ENCODE measurements around the gene TCHH. TPM values are rescaled to one million over a fixed set of nuclear protein-coding genes. Genes with fewer than 3 reads are reported as not detected.

Gene TCHH
- total RNA-seq, 2 donors from 2014 or later, result not detected

DNA sequence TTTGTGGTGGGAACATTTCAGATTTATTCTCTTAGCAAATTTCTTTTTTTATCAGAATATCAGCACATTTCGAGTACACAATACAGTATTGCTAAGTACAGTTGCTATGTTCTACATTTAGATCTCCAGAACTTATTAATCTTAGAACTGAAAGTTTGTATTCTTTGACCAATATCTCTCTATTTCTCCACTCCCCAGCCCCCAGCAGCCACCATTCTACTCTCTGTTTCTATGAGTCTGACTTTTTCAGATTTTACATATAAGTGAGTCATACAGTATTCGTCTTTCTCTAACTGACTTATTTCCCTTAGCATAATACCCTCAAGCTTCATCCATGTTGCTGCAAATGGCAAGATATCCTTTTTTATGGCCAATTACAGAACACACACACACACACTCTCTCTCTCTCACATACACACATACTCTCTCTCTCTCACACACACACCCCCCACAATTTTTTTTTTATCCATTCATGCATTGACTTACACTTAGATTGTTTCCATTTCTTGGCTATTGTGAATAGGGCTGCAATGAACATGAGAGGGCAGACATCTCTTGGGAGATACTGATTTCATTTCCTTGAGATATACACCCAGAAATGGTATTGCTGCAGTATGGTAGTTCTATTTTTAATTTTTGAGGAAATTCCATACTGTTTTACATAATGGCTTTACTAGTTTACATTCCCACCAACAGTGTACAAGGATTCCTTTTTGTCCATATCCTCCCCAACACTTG, 28.1 kb upstream of the TCHH start:
- H3K27ac ChIP-seq, result no peak overlapping the region
- H3K27me3 ChIP-seq, result peaks cover 6% of the 10 kb centered on the region
- no peaks in the 10 kb centered on the region for H3K9me3 ChIP-seq
- no peak for TF ChIP-seq CTCF (IDR thresholded peaks at IDR 0.05)
- no peak overlapping the region for H3K9ac ChIP-seq (ENCODE audit: low read depth in 2 of 2, low read length in 2 of 2)
- H3K4me1 ChIP-seq, result no peaks in the 10 kb centered on the region
- H3K36me3 ChIP-seq, result no peaks in the 10 kb centered on the region
- intact Hi-C loops (cut with DNase I), result loop anchor here (5.0 kb wide), 1 partner anchor 44 kb away; no protein-coding TSS in a partner anchor
- no peak for DNase-seq
- H3K4me3 ChIP-seq, result no peak overlapping the region

DNA sequence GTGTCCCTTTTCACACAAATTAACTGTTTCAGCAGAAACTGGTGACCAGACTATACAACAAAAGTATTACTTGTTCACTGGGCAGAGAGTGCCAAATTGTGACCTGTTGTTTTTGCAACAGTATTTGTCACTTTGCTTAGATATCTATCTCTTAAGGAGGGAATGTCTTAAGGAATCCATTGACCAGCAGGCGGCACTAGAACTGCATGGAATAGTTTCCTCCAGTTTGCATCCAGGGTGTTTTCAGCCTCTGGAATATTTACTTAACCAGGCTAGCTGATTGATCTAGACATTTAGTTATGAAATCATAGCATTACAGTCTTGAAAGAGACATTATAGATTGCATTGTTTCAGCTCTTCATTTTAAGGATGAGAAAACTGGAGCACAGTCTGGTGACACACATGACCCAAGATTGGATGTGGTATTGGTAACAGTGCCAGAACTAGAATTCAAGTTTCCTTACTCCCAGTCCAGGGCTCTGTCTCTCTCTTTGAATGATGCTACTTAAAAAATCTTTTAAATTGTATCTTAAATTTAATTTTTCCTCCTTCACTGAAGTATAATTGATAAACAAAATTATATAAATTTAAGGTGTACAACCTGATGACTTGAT, 26.8 kb upstream of the TCHH start:
- no peaks in the 10 kb centered on the region for H3K36me3 ChIP-seq
- peaks cover 6% of the 10 kb centered on the region for H3K27me3 ChIP-seq
- H3K4me3 ChIP-seq, result no peak overlapping the region
- peak; percentile 58 for TF ChIP-seq CTCF (IDR thresholded peaks at IDR 0.05)
- peak; percentile 55 for DNase-seq
- no peaks in the 10 kb centered on the region for H3K4me1 ChIP-seq
- no peak overlapping the region for H3K9ac ChIP-seq (ENCODE audit: low read depth in 2 of 2, low read length in 2 of 2)
- no peaks in the 10 kb centered on the region for H3K9me3 ChIP-seq
- H3K27ac ChIP-seq, result no peak overlapping the region
- intact Hi-C loops (cut with DNase I), result loop anchor here (5.0 kb wide), 1 partner anchor 45 kb away; no protein-coding TSS in a partner anchor

- intact Hi-C loops (cut with DNase I), result no loop called here
- Histone ChIP-seq H3K9me3 (no peaks in the 10 kb centered on the region), H3K4me3 (no peak overlapping the region), H3K4me1 (no peaks in the 10 kb centered on the region), H3K27ac (no peak overlapping the region), H3K9ac (ENCODE audit: low read depth in 2 of 2, low read length in 2 of 2) (no peak overlapping the region), H3K27me3 (peaks cover 6% of the 10 kb centered on the region), H3K36me3 (no peaks in the 10 kb centered on the region)
- TF ChIP-seq CTCF (IDR thresholded peaks at IDR 0.05), result no peak
- no peak for DNase-seq
Observed at GRCh38 chr1:152137215-152137614, 22.0 kb upstream of the TCHH start.

DNA sequence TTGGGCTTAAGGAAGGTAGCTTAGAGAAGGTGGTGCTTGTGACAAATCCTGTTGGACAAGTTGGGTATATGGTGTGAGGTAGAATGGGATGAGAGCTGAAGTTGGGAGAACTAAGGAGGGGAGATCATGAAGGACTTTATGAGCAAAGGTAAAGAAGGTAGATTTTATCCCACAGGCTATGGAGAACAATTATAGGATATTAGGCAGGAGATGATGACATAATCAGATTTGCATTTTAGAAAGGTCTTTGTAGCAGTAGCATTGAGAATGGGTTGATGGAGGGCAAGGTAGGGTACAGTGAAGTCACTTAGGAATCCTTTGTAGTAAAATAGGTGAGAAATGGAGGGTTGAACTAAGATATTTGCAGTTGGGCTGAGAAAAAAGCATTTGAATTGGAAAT, 14.9 kb upstream of the TCHH start:
- H3K36me3 ChIP-seq, result no peaks in the 10 kb centered on the region
- TF ChIP-seq CTCF (IDR thresholded peaks at IDR 0.05), result no peak
- no peak for DNase-seq
- intact Hi-C loops (cut with DNase I), result no loop called here
- H3K9me3 ChIP-seq, result no peaks in the 10 kb centered on the region
- peaks cover 2% of the 10 kb centered on the region for H3K27me3 ChIP-seq
- no peak overlapping the region for H3K4me3 ChIP-seq
- no peak overlapping the region for H3K27ac ChIP-seq
- no peak overlapping the region for H3K9ac ChIP-seq (ENCODE audit: low read depth in 2 of 2, low read length in 2 of 2)
- H3K4me1 ChIP-seq, result no peaks in the 10 kb centered on the region

DNA sequence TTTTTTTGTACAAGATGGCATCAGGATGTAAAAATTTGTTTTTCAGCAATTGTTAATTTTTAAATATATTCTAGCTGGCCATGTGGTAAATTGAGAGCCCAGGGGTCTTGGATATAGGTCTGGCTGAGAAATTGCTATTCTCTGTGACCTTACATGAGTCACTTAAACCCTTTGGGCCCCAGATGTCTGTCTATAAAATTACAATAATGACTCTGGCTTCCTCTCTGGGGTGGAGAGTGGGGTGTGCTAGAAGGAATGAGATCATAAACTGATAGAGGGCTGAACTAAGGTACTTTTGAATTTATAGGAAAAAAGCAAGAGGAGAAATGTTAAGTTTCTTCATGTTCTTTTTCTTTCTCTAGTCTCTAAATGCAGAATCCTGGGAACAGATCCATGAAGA, 12.4 kb upstream of the TCHH start:
- no peak overlapping the region for H3K9ac ChIP-seq (ENCODE audit: low read depth in 2 of 2, low read length in 2 of 2)
- no peaks in the 10 kb centered on the region for H3K36me3 ChIP-seq
- no peak overlapping the region for H3K27ac ChIP-seq
- H3K4me3 ChIP-seq, result no peak overlapping the region
- H3K27me3 ChIP-seq, result peaks cover 3% of the 10 kb centered on the region
- no peaks in the 10 kb centered on the region for H3K9me3 ChIP-seq
- intact Hi-C loops (cut with DNase I), result no loop called here
- no peaks in the 10 kb centered on the region for H3K4me1 ChIP-seq
- DNase-seq, result no peak
- TF ChIP-seq CTCF (IDR thresholded peaks at IDR 0.05), result no peak

All from colonic mucosa (tissue), 4 donors.